ENCODE data around the gene IL1RAPL1.

GRCh38 chrX:28668303-28668702 is 81.1 kb downstream of the IL1RAPL1 start:
- TF ChIP-seq POLR2AphosphoS5 (IDR thresholded peaks at IDR 0.05; ENCODE audit: low read depth, low read length), result no peak
- no peak for TF ChIP-seq TAF1 (IDR thresholded peaks at IDR 0.05; ENCODE audit: borderline replicate concordance, insufficient read depth, low read length)
- TF ChIP-seq REST (IDR thresholded peaks at IDR 0.05; ENCODE audit: insufficient read depth in 1 of 2, low read depth in 2 of 2, low read length in 2 of 2), result no peak
- no peak for TF ChIP-seq FOXP2 (optimal IDR thresholded peaks at IDR 0.05; ENCODE audit: borderline replicate concordance, extremely low read depth, extremely low read length, insufficient read depth)

Data from PFSK-1 (cell line).